ENCODE data around the gene ASIC4.
A peak's percentile ranks its signal among the peaks of the same experiment; 100 is the strongest.

The ASIC4 gene

GRCh38 chr2:219496825-219497494, 17.3 kb upstream of the ASIC4 start:
- DNase-seq (ENCODE audit: low read depth in 2 of 3, low spot score in 2 of 3): no peak

GRCh38 chr2:219497495-219498279, 16.6 kb upstream of the ASIC4 start:
- no peak for DNase-seq (ENCODE audit: low read depth in 2 of 3, low spot score in 2 of 3)

- peak; percentile 73 to 77 (median 77) for DNase-seq (ENCODE audit: low read depth in 2 of 3, low spot score in 2 of 3)
Measured at GRCh38 chr2:219498280-219499057, 15.8 kb upstream of the ASIC4 start, which contains the start of gene GMPPA. Gene GMPPA (plus strand): TSS chr2:219498891. CDS start chr2:219499976, 1,085 bp downstream.

- DNase-seq (ENCODE audit: low read depth in 2 of 3, low spot score in 2 of 3): no peak
Measured at GRCh38 chr2:219499058-219499307, 15.3 kb upstream of the ASIC4 start.

- no peak for DNase-seq (ENCODE audit: low read depth in 2 of 3, low spot score in 2 of 3)
Measured at GRCh38 chr2:219499555-219499954, 14.7 kb upstream of the ASIC4 start.

- DNase-seq (ENCODE audit: low read depth in 2 of 3, low spot score in 2 of 3): no peak
Measured at GRCh38 chr2:219500135-219500534, 14.1 kb upstream of the ASIC4 start.

- DNase-seq (ENCODE audit: low read depth in 2 of 3, low spot score in 2 of 3): no peak
Measured at GRCh38 chr2:219501849-219502248, 12.4 kb upstream of the ASIC4 start.

GRCh38 chr2:219502618-219503017, 11.7 kb upstream of the ASIC4 start:
- no peak for DNase-seq (ENCODE audit: low read depth in 2 of 3, low spot score in 2 of 3)

GRCh38 chr2:219505585-219505984, 8.7 kb upstream of the ASIC4 start:
- no peak for DNase-seq (ENCODE audit: low read depth in 2 of 3, low spot score in 2 of 3)

- DNase-seq (ENCODE audit: low read depth in 2 of 3, low spot score in 2 of 3): no peak
Measured at GRCh38 chr2:219506153-219506801, 8.0 kb upstream of the ASIC4 start.

- no peak for DNase-seq (ENCODE audit: low read depth in 2 of 3, low spot score in 2 of 3)
Measured at GRCh38 chr2:219506802-219507526, 7.3 kb upstream of the ASIC4 start.

GRCh38 chr2:219507581-219508443, 6.5 kb upstream of the ASIC4 start:
- DNase-seq (ENCODE audit: low read depth in 2 of 3, low spot score in 2 of 3): no peak

- DNase-seq (ENCODE audit: low read depth in 2 of 3, low spot score in 2 of 3): no peak
Measured at GRCh38 chr2:219508444-219508734, 5.9 kb upstream of the ASIC4 start.

GRCh38 chr2:219508971-219509779, 5.1 kb upstream of the ASIC4 start:
- DNase-seq (ENCODE audit: low read depth in 2 of 3, low spot score in 2 of 3): no peak

- DNase-seq (ENCODE audit: low read depth in 2 of 3, low spot score in 2 of 3): peak in 1 of 3 experiments; percentile 12
Measured at GRCh38 chr2:219509780-219510511, 4.3 kb upstream of the ASIC4 start.

GRCh38 chr2:219510512-219511135, 3.7 kb upstream of the ASIC4 start:
- no peak for DNase-seq (ENCODE audit: low read depth in 2 of 3, low spot score in 2 of 3)

- DNase-seq (ENCODE audit: low read depth in 2 of 3, low spot score in 2 of 3): no peak
Measured at GRCh38 chr2:219511547-219512325, 2.5 kb upstream of the ASIC4 start.
